Keratinocyte (primary cell): ENCODE measurements around the gene IL31RA. TPM values are rescaled to one million over a fixed set of nuclear protein-coding genes. Genes with fewer than 3 reads are reported as not detected.

Experiments
- DNase-seq: peaks from one replicate; pipeline ENCODE4 v3.0.0-alpha.2; 2011; ENCODE audit warnings: low read depth, missing footprints, low spot score
- FAIRE-seq: peaks from 2 replicates; lab custom pipeline; 2011; peaks lifted over from hg19 to GRCh38; lab: Jason Lieb, UNC
- H2AFZ ChIP-seq: 2 replicates; pipeline ENCODE4 v1.6.0; 2012; ENCODE audit warnings: low read length, control low read depth, inconsistent platforms; ENCODE audit not compliant: control insufficient read depth
- H3K27ac ChIP-seq: 2 replicates; pipeline ENCODE4 v1.5.1; 2011; ENCODE audit warnings: low read length; ENCODE audit not compliant: control insufficient read depth, insufficient read depth
- H3K27me3 ChIP-seq: 3 replicates; pipeline ENCODE4 v1.6.0; 2011; ENCODE audit warnings: low read length; ENCODE audit not compliant: control insufficient read depth, insufficient read depth; ENCODE audit errors: extremely low read depth
- H3K36me3 ChIP-seq, 2 experiments: 2 replicates in 1 of 2; 3 replicates in 1 of 2; pipeline ENCODE4 v1.5.1; 2011; ENCODE audit warnings: low read length in 2 of 2, mild to moderate bottlenecking in 1 of 2; ENCODE audit not compliant: control insufficient read depth in 2 of 2, insufficient read depth in 2 of 2; ENCODE audit errors: extremely low read depth in 1 of 2
- H3K4me1 ChIP-seq: 3 replicates; pipeline ENCODE4 v1.5.1; 2011; ENCODE audit warnings: low read length; ENCODE audit not compliant: control insufficient read depth, insufficient read depth; ENCODE audit errors: extremely low read depth
- H3K4me2 ChIP-seq: 3 replicates; pipeline ENCODE4 v1.6.0; 2011; ENCODE audit warnings: low read depth, low read length; ENCODE audit not compliant: control insufficient read depth, insufficient read depth; ENCODE audit errors: extremely low read depth
- H3K4me3 ChIP-seq, 3 experiments: fragments of 200-600 bp in 1 of 3; sonication (generic) in 1 of 3; 2 replicates in 2 of 3; 3 replicates in 1 of 3; pipeline ENCODE4 v1.5.1; 2011 to 2016; ENCODE audit warnings: low read length in 3 of 3, mild to moderate bottlenecking in 3 of 3, control low read depth in 2 of 3, inconsistent platforms in 1 of 3, low read depth in 1 of 3, mixed read lengths in 1 of 3, mixed run types in 1 of 3, moderate library complexity in 1 of 3; ENCODE audit not compliant: control insufficient read depth in 2 of 3, insufficient read depth in 2 of 3; ENCODE audit errors: extremely low read depth in 1 of 3
- H3K79me2 ChIP-seq: 2 replicates; pipeline ENCODE4 v1.6.0; 2012; ENCODE audit warnings: low read length; ENCODE audit not compliant: control insufficient read depth, insufficient read depth
- H3K9ac ChIP-seq: 3 replicates; pipeline ENCODE4 v1.6.0; 2011; ENCODE audit warnings: low read length; ENCODE audit not compliant: control insufficient read depth, insufficient read depth; ENCODE audit errors: extremely low read depth
- H3K9me1 ChIP-seq: 3 replicates; pipeline ENCODE4 v1.6.0; 2011; ENCODE audit warnings: low read length; ENCODE audit not compliant: control insufficient read depth, insufficient read depth; ENCODE audit errors: extremely low read depth
- H3K9me3 ChIP-seq: 2 replicates; pipeline ENCODE4 v1.5.1; 2012; ENCODE audit warnings: low read depth, low read length; ENCODE audit not compliant: control insufficient read depth
- H4K20me1 ChIP-seq: 3 replicates; pipeline ENCODE4 v1.6.0; 2011; ENCODE audit warnings: low read length; ENCODE audit not compliant: control insufficient read depth, insufficient read depth; ENCODE audit errors: extremely low read depth
- CTCF ChIP-seq, 3 experiments: IDR thresholded peaks in 1 of 3; conservative IDR thresholded peaks in 1 of 3; optimal IDR thresholded peaks in 1 of 3; 2 replicates in 2 of 3; 3 replicates in 1 of 3; pipeline versions ENCODE3 to v1.5.1; 2011; ENCODE audit warnings: low read length in 3 of 3, mild to moderate bottlenecking in 3 of 3, moderate library complexity in 2 of 3, control low read depth in 1 of 3, inconsistent platforms in 1 of 3; ENCODE audit not compliant: insufficient read depth in 2 of 3; ENCODE audit errors: extremely low read depth in 1 of 3
- EZH2 ChIP-seq: IDR thresholded peaks from one replicate; pipeline ENCODE4 v1.6.1; 2012; ENCODE audit warnings: inconsistent platforms, mild to moderate bottlenecking, low read length, moderate library complexity
- dilution Hi-C: fragments of 300-500 bp; cut with MboI; formaldehyde crosslinking; loops from one replicate; pipeline ENCODE4 v1.7.0; 2020; ENCODE audit warnings: low sequenced_read_pairs; ENCODE audit not compliant: extremely low pct_ligation_motif_present
- polyA plus RNA-seq, 5 experiments: library from polyadenylated mRNA; depleted of rRNA in 3 of 5; stranded (reverse) in 3 of 5; stranded (forward) in 1 of 5; unstranded in 1 of 5; fragments of >200 nt; gene quantifications; 1 replicate in 1 of 5; 2 replicates in 3 of 5; 3 replicates in 1 of 5; pipeline versions ENCODE4 v1.2.1 to v1.2.3, GENCODE V29; 2011 to 2012; ENCODE audit warnings: missing spikeins in 2 of 5, low read depth in 1 of 5, low replicate concordance in 1 of 5

IL31RA gene
- polyA plus RNA-seq, 1 donor (not counting 4 experiments of a cell fraction or from before 2014, with no cell fraction given), result 6.0 TPM

DNA sequence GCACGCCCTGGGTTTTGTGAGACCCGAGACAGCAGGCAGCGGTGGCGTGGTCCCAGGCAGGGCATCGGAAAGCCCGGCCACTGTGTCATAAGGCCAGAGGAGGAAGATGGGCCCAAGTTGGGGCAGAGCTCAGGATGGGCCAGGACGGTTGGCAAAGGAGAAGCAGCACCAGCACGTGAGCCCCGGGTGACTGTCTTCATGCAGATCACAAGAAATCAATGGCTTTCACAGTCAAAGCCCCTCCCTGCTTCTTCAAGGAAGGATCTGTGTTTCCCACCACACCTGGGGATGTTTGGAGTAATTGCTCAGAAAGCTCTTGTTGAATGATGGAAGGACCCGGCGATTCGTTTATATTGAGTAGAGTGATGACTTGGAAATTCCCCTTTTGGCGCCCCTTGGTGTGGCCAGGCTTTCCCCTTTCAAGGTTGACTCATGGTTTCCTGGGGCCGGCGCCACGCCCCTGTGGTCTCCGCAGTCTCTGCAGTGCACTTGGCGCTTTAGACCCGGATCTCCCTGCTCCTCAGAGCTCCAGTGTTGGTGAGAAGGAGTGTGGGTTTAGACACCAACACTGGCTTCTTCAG lies 52.1 kb downstream of the IL31RA start:
- Histone ChIP-seq H3K4me1 (no peaks in the 10 kb centered on the region), H4K20me1 (no peaks in the 10 kb centered on the region), H3K36me3 (peaks cover 0 to 1% of the 10 kb centered on the region in 2 experiments), H3K4me2 (no peak overlapping the region), H3K79me2 (no peaks in the 10 kb centered on the region), H3K9me3 (no peaks in the 10 kb centered on the region), H3K27me3 (no peaks in the 10 kb centered on the region), H3K9me1 (no peaks in the 10 kb centered on the region), H3K27ac (no peak overlapping the region), H3K4me3 (no peak overlapping the region), H3K9ac (no peak overlapping the region), H2AFZ (no peak overlapping the region)
- dilution Hi-C loops, result no loop called here
- DNase-seq (no peak), FAIRE-seq (no peak)
- no peak for TF ChIP-seq EZH2
- no peak for TF ChIP-seq CTCF (optimal IDR thresholded peaks at IDR 0.05 in 1 of 3, IDR thresholded peaks at IDR 0.05 in 1 of 3, conservative IDR thresholded peaks at IDR 0.05 in 1 of 3; ENCODE audit: extremely low read depth in 1 of 3, insufficient read depth in 2 of 3, low read length in 3 of 3)

- DNase-seq (no peak), FAIRE-seq (no peak)
- no peak overlapping the region for H3K4me2 ChIP-seq
- H3K4me1 ChIP-seq, result no peaks in the 10 kb centered on the region
- H3K9ac ChIP-seq, result no peak overlapping the region
- no peak overlapping the region for H2AFZ ChIP-seq
- peaks cover 0 to 1% of the 10 kb centered on the region in 2 experiments for H3K36me3 ChIP-seq
- H3K9me1 ChIP-seq, result no peaks in the 10 kb centered on the region
- H3K27ac ChIP-seq, result no peak overlapping the region
- H4K20me1 ChIP-seq, result no peaks in the 10 kb centered on the region
- H3K27me3 ChIP-seq, result no peaks in the 10 kb centered on the region
- no peaks in the 10 kb centered on the region for H3K79me2 ChIP-seq
- TF ChIP-seq CTCF (optimal IDR thresholded peaks at IDR 0.05 in 1 of 3, IDR thresholded peaks at IDR 0.05 in 1 of 3, conservative IDR thresholded peaks at IDR 0.05 in 1 of 3; ENCODE audit: extremely low read depth in 1 of 3, insufficient read depth in 2 of 3, low read length in 3 of 3) (no peak), EZH2 (no peak)
- H3K9me3 ChIP-seq, result no peaks in the 10 kb centered on the region
- dilution Hi-C loops, result no loop called here
- no peak overlapping the region for H3K4me3 ChIP-seq
These were observed 53.0 kb downstream of the IL31RA start for GRCh38 chr5:55904152-55904551.
